ENCODE data around the gene ROCK2.

DNA sequence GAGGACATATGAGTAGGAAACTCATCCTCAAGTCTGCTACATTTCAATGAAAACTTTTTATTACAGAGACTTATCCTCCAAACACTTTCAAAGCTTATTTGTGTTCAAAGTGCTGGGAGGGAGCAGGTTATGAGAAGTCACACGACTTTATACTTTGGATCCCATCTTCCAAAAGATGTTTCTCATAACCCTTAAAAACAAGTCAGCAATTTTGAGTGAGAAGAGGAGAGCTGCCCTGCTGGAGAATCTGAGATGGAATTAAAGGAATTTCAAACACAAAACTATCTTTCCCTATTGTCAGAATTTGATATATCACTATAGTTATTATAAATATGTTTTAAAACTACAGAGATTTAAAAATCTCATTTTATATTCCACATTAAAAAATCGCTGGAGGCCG, 45.8 kb downstream of the ROCK2 start:
- TF ChIP-seq POLR2A (IDR thresholded peaks at IDR 0.05; ENCODE audit: low read length) (no peak), GATA1 (IDR thresholded peaks at IDR 0.05; ENCODE audit: low read depth, low read length) (no peak)
